ENCODE measurements around the gene SSPN.

DNA sequence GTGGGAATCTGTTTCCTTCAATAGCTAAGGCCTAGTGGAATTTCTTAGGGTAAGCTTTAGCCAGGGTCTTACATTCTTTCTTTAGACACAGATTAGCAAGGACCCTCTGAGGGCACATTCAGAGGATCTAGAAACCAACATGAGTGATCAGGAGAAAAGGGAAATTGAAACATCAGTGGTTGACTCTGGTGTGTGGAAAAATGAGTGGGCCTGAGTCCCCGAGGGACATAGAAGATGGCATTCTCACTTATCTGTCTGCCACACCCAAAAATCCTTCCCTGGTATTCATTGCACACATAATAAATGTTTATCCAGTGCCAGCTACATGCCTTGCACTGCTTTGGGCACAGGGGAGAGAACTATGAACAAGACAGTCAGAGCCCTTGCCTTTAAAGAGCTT lies 82.9 kb downstream of the SSPN start:
- TF ChIP-seq, protein P1, sequence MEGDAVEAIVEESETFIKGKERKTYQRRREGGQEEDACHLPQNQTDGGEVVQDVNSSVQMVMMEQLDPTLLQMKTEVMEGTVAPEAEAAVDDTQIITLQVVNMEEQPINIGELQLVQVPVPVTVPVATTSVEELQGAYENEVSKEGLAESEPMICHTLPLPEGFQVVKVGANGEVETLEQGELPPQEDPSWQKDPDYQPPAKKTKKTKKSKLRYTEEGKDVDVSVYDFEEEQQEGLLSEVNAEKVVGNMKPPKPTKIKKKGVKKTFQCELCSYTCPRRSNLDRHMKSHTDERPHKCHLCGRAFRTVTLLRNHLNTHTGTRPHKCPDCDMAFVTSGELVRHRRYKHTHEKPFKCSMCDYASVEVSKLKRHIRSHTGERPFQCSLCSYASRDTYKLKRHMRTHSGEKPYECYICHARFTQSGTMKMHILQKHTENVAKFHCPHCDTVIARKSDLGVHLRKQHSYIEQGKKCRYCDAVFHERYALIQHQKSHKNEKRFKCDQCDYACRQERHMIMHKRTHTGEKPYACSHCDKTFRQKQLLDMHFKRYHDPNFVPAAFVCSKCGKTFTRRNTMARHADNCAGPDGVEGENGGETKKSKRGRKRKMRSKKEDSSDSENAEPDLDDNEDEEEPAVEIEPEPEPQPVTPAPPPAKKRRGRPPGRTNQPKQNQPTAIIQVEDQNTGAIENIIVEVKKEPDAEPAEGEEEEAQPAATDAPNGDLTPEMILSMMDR (IDR thresholded peaks at IDR 0.05; ENCODE audit: borderline replicate concordance, extremely low read depth, low read length, poor library complexity, severe bottlenecking) = no peak
- TF ChIP-seq EZH2 (IDR thresholded peaks at IDR 0.05; ENCODE audit: borderline replicate concordance, low read depth, low read length, severe bottlenecking) = no peak
